ENCODE measurements around the gene PCBP1. TPM values are rescaled to one million over a fixed set of nuclear protein-coding genes. Genes with fewer than 3 reads are reported as not detected.

Gene PCBP1
- total and polyA plus RNA-seq, 9 of the 15 experiments (the other 6 are each of a cell fraction or from before 2014, with no cell fraction given): 19.2 to 407 (median 78.1) TPM

DNA sequence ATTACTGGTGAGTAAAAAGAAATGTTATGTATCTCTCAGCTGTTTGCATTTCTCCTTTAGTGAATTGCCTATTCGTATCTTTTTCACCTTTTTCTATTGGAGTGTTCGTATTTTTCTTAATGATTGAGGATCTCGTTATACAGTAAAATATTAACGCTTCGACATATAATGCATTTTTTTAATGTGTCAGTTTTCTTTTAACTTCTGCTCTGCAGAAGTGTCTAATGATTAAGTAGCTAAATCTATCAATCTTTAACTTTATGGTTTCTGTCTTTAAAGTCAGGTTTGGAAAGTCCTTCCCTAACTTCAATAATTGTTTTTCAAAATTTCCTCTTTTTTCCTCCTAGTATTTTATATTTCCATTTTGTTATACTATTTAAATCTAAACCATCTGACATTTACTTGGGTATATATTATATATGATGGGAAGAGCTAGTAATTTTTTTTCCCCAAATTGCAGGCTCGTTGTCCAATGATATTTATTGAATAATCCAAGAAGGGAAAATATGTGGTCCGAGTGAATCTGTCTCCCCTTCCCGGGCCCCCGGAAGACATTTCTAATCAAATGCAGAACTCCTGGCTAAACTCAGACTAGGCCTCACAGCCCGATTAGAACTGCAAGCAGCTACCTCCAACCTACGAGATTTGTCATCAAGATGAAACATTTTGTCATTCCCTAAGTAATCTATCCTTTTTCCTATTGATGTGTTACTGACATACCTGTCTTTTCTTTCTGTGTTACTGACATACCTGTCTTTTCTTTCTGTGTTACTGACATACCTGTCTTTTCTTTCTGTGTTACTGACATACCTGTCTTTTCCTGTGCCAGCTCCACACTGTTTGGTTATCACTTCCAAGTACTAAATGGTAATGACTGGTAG, 17.2 kb downstream of the PCBP1 start (continued):
- TF ChIP-seq HBP1 (CRISPR knock-in tag; IDR thresholded peaks at IDR 0.05): 0 out of 2 replicates have a peak, but pooled peaks have one; percentile 41
- TF ChIP-seq PHF21A (IDR thresholded peaks at IDR 0.05; ENCODE audit: borderline replicate concordance, low read depth): peak; percentile 82; the same call in 1 of the 2 replicates
- no peak for TF ChIP-seq MIER1 (IDR thresholded peaks at IDR 0.05; ENCODE audit: low read depth)
- TF ChIP-seq CHD4 (IDR thresholded peaks at IDR 0.05; ENCODE audit: insufficient read depth, insufficient replicate concordance, low read depth, low read length, poor library complexity, severe bottlenecking): no peak
- TF ChIP-seq, protein P1, sequence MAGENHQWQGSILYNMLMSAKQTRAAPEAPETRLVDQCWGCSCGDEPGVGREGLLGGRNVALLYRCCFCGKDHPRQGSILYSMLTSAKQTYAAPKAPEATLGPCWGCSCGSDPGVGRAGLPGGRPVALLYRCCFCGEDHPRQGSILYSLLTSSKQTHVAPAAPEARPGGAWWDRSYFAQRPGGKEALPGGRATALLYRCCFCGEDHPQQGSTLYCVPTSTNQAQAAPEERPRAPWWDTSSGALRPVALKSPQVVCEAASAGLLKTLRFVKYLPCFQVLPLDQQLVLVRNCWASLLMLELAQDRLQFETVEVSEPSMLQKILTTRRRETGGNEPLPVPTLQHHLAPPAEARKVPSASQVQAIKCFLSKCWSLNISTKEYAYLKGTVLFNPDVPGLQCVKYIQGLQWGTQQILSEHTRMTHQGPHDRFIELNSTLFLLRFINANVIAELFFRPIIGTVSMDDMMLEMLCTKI (IDR thresholded peaks at IDR 0.05; ENCODE audit: partially characterized antibody): no peak
- TF ChIP-seq ZNF174 (CRISPR knock-in tag; IDR thresholded peaks at IDR 0.05): no peak
- TF ChIP-seq, protein P2, sequence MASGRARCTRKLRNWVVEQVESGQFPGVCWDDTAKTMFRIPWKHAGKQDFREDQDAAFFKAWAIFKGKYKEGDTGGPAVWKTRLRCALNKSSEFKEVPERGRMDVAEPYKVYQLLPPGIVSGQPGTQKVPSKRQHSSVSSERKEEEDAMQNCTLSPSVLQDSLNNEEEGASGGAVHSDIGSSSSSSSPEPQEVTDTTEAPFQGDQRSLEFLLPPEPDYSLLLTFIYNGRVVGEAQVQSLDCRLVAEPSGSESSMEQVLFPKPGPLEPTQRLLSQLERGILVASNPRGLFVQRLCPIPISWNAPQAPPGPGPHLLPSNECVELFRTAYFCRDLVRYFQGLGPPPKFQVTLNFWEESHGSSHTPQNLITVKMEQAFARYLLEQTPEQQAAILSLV (tag; IDR thresholded peaks at IDR 0.05): no peak
- TF ChIP-seq GATAD2B (IDR thresholded peaks at IDR 0.05; ENCODE audit: borderline replicate concordance): no peak; the same call in 1 of the 2 replicates
- TF ChIP-seq L3MBTL2 (IDR thresholded peaks at IDR 0.05): peak; percentile 82
- peak; percentile 83; the same call in 1 of the 2 replicates for TF ChIP-seq ZNF583 (CRISPR knock-in tag; IDR thresholded peaks at IDR 0.05)
- peak in 1 of 2 experiments; percentile 23; a peak in 3 of 4 replicates for TF ChIP-seq RAD21 (CRISPR knock-in tag; conservative IDR thresholded peaks at IDR 0.05 in 1 of 2, IDR thresholded peaks at IDR 0.05 in 1 of 2)
- peak; percentile 62 for TF ChIP-seq SMARCA4 (IDR thresholded peaks at IDR 0.05)
- TF ChIP-seq BACH1 (tag; IDR thresholded peaks at IDR 0.05): peak; percentile 67; the same call in 1 of the 2 replicates
- no peak for TF ChIP-seq CEBPG (CRISPR knock-in tag; IDR thresholded peaks at IDR 0.05)
- 0 out of 4 replicates have a peak, but pooled peaks of 1 of the 2 experiments have one; percentile 19 for TF ChIP-seq CEBPG (tag; conservative IDR thresholded peaks at IDR 0.05 in 1 of 2, IDR thresholded peaks at IDR 0.05 in 1 of 2)
- 0 out of 2 replicates have a peak, but pooled peaks have one; percentile 6 for TF ChIP-seq THRB (CRISPR knock-in tag; conservative IDR thresholded peaks at IDR 0.05)
- no peak; a peak in 1 of 4 replicates for TF ChIP-seq NRF1 (conservative IDR thresholded peaks at IDR 0.05 in 1 of 2, IDR thresholded peaks at IDR 0.05 in 1 of 2)
- 0 out of 2 replicates have a peak, but pooled peaks have one; percentile 82 for TF ChIP-seq NFATC3 (IDR thresholded peaks at IDR 0.05)
- no peak for TF ChIP-seq ERF (CRISPR knock-in tag; IDR thresholded peaks at IDR 0.05)
- no peak for TF ChIP-seq ZNF232 (CRISPR knock-in tag; IDR thresholded peaks at IDR 0.05)
- TF ChIP-seq TBP (optimal IDR thresholded peaks at IDR 0.05; ENCODE audit: low read depth, low read length): peak; percentile 44
- 0 out of 2 replicates have a peak, but pooled peaks have one; percentile 20 for TF ChIP-seq NR2C1 (IDR thresholded peaks at IDR 0.05)
- TF ChIP-seq NR2C1 (tag; IDR thresholded peaks at IDR 0.05): no peak

Data from K562 (cell line).